Activated T-cell treated with anti-CD3 and anti-CD28 coated beads for 4 hours (primary cell): Measurements from ENCODE around the gene SAMD13.
"Not testable (repeated sequence)": the region's sequence is repeated elsewhere in the genome, so short reads cannot be mapped to it uniquely, and the experiment has no call there.

Source experiments
- DNase-seq: peaks from one replicate; pipeline ENCODE4 v3.0.0-alpha.2; 2020

The SAMD13 gene

DNA sequence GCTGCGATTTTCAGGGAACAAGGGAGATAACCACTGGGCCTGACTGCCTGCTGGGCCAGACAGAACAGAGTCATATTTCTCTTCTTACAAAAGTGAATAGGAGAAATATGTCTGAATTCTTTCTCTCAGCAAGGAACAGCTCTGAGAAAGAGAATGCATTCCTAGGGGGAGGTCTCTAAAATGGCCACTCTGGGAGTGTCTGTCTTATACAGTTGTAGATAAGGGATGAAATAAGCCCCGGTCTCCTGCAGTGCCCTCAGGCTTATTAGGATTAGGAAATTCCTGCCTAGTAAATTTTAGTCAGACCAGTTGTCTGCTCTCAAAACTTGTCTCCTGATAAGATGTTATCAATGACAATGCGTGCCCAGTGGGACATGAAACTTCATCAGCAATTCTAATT is 14.1 kb upstream of the SAMD13 start:
- not testable (repeated sequence) for DNase-seq

DNA sequence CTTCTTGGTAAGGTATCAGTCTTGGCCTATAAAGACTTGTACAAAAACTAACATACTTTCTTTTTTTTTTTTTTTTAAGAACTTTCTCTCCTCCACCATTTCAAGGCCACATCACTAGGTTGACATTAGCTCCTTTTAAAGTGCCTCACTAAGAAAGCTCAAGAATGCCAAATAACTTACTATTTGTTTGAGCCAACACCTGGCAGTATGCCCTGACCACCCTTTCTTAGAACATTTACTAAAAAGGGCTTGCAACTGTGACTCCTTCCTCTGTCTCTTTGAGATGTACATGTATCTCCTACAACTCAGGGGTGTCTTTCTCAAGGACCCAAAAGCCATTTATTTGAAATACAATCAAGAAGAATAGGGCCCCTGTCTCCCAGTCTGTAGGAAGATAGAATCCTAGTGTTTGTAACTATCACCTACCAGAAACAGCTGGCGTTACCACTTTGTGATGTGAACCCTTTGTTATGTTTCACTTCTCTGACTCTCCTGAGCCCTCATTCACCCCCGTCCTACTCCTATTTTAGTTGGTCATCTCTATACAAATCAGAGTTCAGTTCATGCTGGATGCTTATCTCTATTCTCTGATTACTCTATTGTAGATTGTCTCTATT is 12.2 kb upstream of the SAMD13 start:
- DNase-seq: no peak

DNA sequence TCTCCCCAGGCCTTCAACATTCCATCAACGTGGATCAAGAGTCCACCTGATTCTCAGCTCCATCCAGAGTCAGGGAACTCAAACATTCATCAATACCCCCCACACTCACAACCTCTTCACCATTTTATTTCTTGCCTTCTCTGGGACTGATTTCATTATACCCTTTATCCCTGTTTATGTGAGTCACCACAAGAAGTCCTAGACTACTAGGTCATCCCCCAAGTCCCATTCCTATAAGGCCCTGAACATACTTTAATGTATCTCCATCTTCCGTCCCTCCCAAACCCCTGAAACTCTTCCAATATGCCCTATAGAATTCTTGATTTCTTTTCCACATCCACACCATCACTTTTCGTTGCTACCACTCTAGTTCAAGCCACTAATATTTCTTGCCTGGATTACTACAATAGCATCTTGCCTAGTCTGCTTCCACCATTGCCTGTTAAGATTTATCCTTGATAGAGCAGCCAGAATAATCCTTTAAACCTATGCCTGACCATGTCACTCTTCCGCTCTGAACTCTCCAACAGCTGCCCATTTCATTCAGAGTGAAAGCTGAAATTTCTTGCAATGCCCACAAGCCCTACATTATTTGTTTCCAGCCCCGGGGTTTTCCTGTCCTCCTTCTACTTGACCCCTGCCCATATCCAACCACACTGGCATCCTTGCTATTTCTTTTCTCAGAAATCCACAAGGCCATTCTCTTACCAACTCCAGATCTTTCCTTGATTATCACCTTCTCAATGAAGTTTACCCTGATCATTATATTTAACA is 9.4 kb upstream of the SAMD13 start:
- DNase-seq: no peak

DNA sequence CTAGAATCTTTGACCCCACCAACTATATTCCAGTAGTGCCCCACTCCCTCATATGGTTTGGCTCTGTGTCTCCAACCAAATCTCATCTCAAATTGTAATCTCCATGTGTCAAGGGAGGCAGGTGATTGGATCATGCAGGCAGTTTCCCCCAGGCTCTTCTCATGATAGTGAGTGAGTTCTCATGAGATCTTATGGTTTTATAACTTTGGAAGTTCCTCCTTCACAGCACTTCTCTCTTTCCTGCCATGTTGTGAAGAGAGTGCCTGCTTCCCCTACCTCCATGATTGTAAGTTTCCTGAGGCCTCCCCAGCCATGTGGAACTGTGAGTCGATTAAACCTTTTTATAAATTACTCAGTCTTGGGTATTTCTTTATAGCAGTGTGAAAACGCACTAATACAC is 7.7 kb upstream of the SAMD13 start:
- no peak for DNase-seq

DNA sequence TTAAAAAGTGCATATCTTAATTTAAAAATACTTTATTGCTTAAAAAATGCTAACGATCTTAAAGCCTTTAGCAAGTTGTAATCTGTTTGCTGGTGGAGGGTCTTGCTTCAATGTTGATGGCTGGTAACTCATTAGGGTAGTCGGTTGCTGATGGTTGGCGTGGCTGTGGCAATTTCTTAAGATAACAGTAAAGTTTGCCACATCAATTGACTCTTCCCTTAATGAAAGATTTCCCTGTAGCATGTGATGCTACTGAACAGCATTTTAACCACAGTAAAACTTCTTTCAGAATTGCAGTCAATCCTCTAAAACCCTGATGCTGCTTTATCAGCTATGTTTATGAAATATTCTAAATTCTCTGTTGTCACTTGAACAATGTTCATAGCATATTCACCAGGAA is 6.8 kb upstream of the SAMD13 start:
- no peak for DNase-seq

DNA sequence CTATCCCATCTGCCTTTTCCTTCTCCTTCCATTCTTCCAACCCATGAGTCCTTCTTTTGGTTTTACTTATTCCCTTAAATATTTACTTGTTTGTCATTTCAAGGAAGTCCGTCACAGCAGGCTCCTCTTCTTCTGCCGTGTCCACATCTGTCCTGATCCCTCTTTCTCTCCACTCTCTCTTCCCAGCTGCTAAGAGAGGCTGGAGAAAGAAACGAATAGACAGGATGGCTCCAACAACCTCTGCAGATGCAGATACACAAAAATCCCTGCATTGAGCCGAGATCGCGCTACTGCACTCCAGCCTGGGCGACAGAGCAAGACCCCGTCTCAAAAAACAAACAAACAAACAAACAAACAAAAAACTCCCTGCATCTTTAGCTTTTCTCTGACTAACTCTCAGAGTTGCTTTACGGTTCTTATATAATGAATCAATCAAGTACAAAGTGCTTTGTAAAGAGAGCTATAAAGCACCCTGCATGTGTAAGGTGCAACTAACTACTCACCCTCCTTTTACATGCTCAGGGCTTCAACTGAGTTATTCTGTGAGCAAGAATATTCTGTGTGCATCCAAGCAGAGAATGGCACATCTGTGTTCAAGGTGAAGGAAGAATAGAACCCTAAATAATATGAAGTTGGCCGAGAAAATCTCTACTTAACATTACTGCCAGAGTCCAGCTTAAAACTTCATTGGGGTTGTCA is 3.8 kb upstream of the SAMD13 start:
- no peak for DNase-seq

DNA sequence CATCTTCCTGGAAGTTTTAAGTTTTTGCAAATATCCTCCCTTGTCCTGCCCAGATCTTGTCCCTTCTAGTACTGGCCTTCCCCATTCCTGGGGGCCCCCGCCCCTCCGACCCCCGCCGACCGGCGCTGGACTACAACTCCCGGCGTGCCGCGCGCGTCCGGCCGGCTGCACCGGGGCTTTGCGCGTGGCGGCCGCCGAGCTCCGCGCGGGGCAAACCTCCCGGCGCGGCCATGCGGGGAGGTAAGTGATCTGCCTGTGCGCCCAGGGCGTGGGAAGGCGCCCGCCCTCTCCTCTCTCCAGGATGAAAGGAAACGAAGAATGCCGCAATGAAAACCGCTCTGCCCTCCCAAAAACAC is 3.2 kb upstream of the SAMD13 start:
- DNase-seq: peak; percentile 24

DNA sequence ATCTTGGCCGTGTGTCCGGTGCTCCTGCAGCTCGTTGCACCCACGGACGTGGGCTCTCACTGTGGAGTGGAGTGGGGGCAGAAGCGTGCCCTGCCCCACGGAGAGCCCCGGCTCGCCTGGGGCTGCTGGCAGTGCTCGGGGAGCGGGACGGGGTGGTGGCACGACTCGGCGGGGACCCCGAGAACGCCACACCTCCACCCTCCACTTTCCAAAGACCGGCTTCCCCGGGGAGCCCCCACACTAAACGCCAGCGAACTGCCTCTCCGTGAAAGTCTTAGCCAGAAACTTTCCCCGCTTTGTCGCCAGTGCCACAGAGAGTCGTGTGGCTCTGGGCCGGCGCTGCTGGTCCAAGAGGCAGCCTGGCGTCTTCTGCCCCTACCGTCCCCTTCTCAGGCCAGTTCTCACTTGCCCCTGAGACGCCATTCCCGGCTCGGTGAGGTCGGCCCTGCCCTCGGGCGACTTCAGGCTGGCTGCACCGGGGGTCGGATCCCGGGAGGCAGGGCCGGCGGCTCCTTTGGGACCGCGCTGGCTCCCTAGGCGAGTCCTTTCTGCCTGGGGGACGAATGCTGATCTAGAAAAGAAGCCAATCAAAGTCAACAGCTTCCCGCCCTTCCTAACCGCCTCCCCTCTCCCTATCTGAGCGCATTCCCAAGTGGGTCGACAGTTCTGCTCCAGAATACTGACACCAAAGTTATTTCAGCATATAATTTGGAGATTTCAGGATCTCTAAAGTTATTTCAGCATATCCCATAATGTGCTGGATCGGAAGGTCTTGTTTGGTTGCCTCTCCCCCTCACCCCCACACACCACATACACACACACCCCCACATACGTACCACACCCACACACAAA is 2.6 kb upstream of the SAMD13 start:
- DNase-seq: peak; percentile 17

DNA sequence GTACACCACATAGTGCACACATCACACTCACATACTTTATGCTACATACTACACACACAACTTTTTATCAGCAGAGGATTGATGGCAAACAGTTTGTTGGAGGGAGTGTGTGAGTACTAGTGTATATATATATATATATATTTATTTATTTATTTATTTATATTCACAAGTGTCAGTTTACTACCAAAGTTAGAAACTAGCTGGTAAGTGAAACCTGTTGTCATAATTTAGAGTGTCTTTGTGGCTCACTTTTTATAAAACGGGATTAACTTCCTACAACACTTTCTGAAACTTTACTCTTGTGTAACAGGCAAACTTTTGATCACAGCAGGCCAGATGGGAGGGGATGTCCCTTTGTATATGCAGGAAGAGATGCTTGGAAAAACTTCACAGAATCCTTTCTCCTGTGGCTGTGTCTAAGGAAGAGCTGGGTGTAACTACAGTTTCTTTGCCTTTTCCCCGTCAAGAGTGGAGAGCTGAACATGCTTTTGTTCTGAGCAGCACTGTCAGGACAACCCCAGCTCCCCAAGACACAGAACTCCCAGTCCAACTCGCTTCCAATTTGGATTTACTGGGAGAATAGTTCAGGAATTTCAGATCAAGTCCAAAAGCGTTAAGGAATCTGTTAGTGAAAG is 1.9 kb upstream of the SAMD13 start:
- DNase-seq: no peak

DNA sequence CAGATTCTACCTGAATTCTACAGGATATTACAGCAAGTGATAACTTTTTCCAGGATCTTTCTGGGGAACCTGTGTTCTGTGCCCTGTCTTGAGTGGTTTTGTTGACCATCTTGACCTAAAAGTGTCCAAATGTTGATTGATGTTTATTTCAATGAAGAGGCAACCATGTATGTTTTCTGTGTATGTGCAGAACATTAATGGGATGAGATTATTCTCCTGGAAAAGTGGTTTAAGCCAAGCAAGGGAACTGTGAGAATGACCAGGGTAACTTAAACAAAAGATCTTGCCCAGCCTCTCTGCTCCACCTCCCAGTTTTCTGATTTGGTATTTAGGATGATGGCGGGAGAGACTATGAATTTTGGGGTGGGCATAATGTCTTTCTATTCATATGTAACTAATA is 1.0 kb upstream of the SAMD13 start:
- DNase-seq: no peak

DNA sequence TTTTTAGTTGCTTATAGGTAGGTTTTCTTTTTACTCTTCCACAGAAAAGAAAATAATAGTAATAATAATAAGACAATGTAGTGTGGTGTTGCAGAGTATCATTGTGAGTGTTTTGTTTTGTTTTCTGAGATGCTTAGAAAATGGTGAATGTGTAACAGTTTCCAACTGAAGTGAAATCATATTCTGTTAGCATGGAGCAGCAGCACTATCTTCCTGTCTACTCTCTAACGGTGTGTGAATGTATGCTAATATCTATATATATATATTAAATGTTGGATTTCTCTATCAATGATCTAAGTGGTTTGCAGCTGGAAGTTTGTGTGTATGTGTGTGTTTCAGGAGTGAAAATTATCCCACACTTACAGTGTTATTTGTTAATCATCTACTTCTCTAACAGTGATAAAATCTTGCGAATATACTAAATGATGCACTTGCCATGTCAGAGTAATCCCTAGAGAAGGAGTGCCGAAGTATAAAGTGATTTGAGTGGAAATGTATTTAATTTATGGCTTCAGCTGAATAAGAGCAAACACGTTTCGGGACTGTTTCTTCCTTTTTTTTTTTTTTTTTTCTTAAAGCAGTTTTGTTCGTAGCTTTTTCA is 377 bp downstream of the SAMD13 start:
- DNase-seq: no peak

DNA sequence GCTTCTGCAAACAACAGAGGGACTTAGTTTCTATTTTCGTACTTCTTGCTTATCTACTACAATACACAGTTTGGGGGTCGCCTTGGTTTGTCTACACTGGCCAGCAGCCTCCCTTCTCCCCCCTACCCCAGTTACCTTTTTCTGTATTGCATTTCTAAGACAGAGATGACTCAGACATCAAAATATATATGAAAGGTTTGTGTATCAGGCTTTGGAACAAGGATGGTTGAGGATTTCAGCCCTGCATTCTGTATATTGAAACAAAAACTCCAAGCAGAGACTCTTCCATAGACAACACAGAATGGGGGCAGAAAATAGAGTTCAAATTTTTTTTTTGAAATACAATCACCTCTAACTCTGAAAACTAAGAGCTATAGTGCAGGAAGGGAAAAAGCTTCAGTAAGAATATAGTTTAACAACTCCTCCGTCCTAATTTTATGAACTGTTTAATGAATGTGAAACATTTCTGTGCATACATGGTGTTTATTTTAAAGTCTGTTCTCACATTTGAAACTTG is 1.9 kb downstream of the SAMD13 start:
- DNase-seq: no peak

DNA sequence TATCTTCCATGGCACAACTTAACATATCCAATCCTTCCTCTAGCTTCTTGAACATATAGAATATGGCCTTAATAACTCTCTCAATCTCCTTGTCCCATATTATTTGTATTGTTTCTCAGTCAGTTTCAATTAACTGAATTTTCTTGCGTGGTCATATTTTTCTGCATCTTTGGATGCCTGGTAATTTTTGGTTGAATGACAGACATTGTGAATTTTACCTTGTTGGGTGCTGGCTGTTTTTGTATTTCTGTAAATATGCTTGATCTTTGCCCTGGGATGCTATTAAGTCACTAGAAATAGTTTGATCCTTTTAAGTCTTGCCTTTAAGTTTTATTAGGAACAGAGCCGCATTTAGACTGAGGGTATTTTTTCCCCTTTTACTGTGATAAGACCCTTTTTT is 5.9 kb downstream of the SAMD13 start:
- no peak for DNase-seq

DNA sequence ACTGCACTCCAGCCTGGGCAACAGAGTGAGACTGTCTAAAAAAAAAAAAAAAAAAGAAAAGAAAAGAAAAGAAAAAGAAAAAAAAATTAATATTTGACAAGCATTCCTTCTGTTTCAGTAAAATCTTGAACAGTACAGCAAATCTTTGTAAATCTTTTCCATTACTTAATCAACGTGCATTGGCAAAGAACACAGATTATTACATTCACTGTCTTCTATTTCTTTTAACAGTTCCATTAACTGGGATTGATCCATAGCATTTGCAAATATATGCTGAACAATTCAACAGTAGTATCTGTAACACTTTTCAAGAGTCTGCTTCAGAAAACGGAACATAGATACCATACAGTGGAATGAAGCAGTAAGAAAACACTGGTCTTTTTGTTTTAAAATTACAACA is 9.8 kb downstream of the SAMD13 start:
- no peak for DNase-seq

DNA sequence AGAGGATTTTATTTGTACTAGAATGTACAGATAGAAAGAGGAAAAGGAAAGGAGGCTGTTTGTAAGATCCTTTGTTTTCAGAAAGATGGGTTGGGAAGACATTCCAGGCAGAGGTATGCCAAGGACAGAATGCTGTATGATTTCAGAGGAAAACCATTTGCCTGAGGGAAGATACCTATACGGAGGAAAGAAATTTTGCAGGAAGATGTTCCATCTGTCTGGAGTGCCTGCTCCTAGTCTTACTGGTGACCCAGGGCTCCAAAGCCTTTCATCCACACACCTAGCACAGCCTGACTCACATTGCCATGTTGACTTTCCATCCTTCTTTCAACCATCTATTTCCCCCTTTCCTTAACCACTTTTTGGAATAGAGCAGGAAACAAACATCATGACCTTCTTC is 18.2 kb downstream of the SAMD13 start:
- no peak for DNase-seq

DNA sequence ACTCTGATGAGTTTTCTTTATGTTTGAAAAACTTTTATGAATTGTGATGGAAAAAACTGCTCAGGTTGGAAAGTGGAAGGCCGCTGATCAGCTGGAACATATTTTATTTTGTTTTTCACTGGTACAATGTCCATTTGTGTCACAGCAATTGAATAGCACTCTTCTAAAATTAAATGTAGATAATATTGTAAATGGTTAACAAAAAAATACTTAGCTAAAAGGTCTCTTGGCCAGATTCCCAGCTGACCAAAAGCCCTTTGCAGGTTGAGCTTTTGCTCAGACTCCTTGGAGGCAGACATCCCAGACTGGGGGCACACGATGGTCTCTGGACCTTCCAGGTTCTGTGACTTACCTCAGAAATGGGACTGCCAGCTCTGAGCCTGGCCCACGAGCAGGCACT is 26.3 kb downstream of the SAMD13 start:
- DNase-seq: no peak

DNA sequence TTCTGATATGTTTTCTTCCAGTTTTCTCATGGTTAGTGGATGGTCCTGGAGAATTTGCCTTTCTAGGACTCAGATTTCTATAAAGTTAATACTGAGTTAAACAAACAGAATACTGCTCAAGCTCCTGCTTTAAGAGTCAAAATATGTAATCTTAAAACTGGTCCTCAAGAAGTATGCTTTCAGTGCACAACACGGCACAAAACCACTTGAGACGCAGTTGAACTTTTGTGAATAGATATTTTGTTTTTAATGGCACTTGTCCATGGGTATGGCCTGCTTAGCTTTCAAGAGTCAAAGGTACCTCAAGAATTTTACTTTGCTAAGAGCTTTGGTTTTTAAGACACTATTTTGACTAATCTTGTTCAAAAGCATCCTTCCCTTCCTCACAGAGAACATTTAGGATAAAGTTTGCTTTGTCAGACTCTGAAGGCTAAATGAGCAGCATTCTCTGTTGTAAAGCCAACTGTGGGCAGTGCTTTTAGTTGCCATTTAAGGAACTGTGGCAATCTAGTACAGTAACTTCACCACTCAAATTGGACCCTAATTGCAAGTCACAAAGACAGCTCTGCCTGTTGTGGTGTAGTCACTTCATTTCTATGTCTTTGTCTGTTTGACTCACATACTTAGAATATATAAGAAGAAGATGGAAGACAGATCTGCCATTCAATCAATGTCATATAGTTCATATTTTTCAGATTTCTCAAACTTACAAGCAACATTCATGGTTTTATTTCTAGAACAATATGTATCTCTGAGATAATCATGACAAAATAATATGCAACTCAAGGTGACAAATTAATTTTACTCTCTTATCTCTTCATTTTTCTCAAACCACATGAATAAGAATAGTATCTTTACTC is 28.8 kb downstream of the SAMD13 start:
- DNase-seq: no peak

DNA sequence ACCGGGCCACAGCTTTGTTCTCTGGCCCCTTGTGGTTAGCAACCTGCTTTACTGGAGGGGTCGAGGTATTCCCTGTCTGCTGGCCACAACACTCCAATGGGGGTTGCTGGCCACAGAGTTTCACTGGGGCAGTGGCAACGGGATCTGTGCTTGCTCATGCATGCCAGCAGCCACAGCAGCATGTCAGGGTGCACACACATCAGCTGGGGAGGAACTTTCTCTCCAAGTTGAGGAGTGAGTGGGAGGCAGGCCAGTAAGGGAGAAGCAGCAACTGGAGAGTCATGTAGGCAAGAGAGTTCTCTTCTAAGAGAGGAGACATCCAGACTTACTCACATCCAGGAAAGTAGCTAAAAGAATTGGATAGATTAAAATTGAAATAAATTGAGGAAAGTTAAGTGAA is 38.0 kb downstream of the SAMD13 start:
- no peak for DNase-seq

DNA sequence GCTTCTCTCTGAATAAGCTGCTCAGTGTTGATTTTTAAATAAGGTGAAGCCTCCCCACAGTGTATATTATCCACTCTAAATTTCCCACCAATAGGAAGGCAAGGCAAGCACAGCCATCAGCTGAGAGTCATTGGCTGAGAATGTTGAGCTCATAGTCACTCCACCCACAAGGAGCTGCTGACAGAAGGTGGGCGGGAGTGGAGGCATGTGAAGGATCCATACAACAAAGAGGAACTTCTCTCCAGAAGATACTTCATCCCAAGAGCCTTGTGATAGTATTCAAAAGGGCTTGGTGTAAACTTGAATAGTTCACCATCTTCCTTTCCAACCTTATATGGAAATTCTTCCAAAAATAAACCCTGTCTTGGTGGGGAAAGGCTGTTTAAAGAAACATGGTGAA is 42.8 kb downstream of the SAMD13 start:
- no peak for DNase-seq

DNA sequence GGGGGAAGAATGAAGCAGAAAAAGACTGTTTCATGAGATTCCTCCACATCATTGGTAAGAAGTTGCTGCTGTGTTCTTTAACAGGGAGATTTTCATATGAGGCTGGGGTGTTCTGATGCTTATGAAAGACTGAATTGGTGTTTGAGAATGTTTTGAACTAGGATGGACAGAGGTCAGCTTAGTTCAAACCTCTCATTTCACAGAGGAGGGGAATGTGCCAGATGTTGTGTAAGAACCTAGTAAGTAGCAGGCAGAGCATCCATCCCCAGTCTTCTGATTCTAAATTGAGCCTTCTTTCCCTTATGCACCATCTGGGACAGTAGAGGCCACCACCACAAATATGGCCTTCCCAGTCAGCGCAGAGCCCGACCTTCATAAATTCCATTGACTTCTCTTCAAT is 43.7 kb downstream of the SAMD13 start:
- DNase-seq: no peak

DNA sequence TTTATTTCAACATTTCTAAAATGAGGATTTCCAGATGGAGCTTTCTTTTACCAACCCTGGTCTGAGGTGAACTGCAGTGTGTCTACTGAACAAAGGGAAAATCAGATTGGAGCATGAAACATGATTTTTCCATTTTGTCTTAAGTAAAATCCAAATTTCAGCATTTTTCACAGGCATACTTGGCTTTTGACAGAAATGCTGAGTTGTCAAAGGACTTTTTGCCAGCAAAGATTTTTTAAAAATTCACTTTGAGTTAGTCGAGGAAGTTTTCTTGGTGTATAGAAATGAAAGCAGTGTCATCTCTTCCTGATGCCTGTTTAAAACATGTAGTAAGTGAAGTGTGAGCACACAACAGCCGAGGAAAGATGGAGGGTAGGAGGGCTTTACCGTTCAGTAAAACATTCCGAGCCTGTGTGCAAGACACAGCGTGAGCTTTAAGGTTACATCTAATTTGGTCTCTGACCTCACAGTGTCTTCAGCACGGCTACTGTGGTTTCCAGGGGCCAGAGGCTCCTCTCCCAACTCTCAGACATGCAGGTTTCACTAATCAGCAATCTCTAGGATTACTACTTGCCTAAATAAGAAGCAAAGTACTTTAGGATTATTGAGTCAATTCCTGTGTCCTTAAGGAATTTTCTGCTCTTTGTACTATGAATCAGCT is 45.9 kb downstream of the SAMD13 start:
- no peak for DNase-seq
